ENCODE measurements around the gene TUBGCP5.

Gene TUBGCP5

GRCh38 chr15:22951031-22951380 is 88.4 kb downstream of the TUBGCP5 start:
- no peak for DNase-seq

- no peak for DNase-seq
These were observed 88.9 kb downstream of the TUBGCP5 start for GRCh38 chr15:22950256-22950990.
